ENCODE results near the gene TNRC6B.
"Not testable (repeated sequence)": the region's sequence is repeated elsewhere in the genome, so short reads cannot be mapped to it uniquely, and the experiment has no call there.

GRCh38 chr22:40156682-40157081 is 21.0 kb upstream of the TNRC6B start:
- not testable (repeated sequence) for TF ChIP-seq CTCF (IDR thresholded peaks at IDR 0.05; ENCODE audit: low read length); EZH2 (IDR thresholded peaks at IDR 0.05; ENCODE audit: borderline replicate concordance, low read length)

Data from OCI-LY1 (cell line).